Endothelial cell of umbilical vein (primary cell): ENCODE results near the gene C4A.

ENCODE experiments used
- CTCF ChIP-seq, 2 donors: IDR thresholded peaks; 1 replicate in 1 of 2; 2 replicates in 1 of 2; pipeline ENCODE4 v1.5.1; 2011; ENCODE audit warnings: low read length in 2 of 2, mild to moderate bottlenecking in 2 of 2, moderate library complexity in 2 of 2, control low read depth in 1 of 2, inconsistent platforms in 1 of 2, low read depth in 1 of 2; ENCODE audit not compliant: insufficient read depth in 1 of 2; ENCODE audit errors: extremely low read depth in 1 of 2
- MAX ChIP-seq: IDR thresholded peaks from 2 replicates; pipeline ENCODE4 v1.6.1; 2011; ENCODE audit not compliant: insufficient read depth, insufficient read length
- POLR2A ChIP-seq: IDR thresholded peaks from 2 replicates; pipeline ENCODE4 v1.6.1; 2012; ENCODE audit warnings: low read depth, mild to moderate bottlenecking, control low read depth, low read length
- POLR2AphosphoS5 ChIP-seq: IDR thresholded peaks from 2 replicates; pipeline ENCODE4 v1.6.1; 2012; ENCODE audit warnings: low read depth, mild to moderate bottlenecking, control low read depth, low read length, moderate library complexity; ENCODE audit not compliant: insufficient read depth

- TF ChIP-seq POLR2A (peak; percentile 40), POLR2AphosphoS5 (peak; percentile 32), MAX (no peak), CTCF (IDR thresholded peaks at IDR 0.05; ENCODE audit: extremely low read depth in 1 of 2, insufficient read depth in 1 of 2, low read depth in 1 of 2, low read length in 2 of 2) (no peak)
Observed at GRCh38 chr6:31971279-31971992, 10.4 kb upstream of the C4A start.
